HG03354 (cell line): ENCODE data around the gene ATP6V0A1.
"Not testable (repeated sequence)": the region's sequence is repeated elsewhere in the genome, so short reads cannot be mapped to it uniquely, and the experiment has no call there.

Source experiments
- ATAC-seq: cut with Tn5 transposase; IDR thresholded peaks from one replicate; pipeline ENCODE4 v1.9.1; 2021; ENCODE audit warnings: mild to moderate bottlenecking; ENCODE audit not compliant: unreplicated experiment, poor library complexity, severe bottlenecking

ATP6V0A1 gene

DNA sequence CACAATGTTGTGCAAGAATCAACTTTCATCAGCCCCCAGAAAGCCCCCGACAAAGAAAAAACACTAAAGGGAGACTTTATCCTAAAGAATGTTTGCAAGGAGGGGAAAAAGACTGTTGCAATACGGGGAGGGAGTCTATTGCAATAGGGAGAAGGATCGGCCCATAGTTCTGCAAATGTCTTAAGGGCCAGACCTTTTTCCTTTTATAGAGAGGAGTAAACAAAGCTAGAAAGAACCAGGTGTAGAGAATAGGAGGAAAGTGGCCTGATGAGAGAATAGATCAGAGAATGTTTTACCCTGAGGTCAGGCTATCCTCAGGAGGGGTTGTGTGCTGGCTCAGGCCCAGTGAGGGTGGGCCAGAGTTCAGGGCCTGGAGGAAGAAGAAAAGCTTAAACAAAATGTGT, 26.9 kb upstream of the ATP6V0A1 start:
- no peak for ATAC-seq

DNA sequence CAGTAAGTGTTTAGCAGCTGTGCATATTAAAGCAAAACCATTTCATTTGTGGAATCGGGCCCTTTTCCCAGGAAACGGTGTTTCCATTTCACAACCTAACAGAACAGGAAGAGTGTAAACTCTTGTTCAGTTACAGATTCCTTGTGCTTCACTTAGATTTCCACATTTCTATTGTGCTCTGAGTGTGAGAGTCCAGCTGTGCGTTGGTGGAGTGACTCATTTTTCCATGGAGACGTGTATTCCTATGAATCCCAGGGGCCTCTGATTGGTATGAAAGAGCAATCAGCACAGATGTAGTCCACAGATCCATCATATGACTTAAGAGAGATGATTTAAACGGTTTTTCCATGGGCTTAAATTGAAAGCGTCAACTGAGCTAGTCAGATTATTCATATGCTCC, 22.3 kb upstream of the ATP6V0A1 start:
- no peak for ATAC-seq

- ATAC-seq, result no peak
These were observed 19.8 kb upstream of the ATP6V0A1 start for GRCh38 chr17:42438600-42439567.

DNA sequence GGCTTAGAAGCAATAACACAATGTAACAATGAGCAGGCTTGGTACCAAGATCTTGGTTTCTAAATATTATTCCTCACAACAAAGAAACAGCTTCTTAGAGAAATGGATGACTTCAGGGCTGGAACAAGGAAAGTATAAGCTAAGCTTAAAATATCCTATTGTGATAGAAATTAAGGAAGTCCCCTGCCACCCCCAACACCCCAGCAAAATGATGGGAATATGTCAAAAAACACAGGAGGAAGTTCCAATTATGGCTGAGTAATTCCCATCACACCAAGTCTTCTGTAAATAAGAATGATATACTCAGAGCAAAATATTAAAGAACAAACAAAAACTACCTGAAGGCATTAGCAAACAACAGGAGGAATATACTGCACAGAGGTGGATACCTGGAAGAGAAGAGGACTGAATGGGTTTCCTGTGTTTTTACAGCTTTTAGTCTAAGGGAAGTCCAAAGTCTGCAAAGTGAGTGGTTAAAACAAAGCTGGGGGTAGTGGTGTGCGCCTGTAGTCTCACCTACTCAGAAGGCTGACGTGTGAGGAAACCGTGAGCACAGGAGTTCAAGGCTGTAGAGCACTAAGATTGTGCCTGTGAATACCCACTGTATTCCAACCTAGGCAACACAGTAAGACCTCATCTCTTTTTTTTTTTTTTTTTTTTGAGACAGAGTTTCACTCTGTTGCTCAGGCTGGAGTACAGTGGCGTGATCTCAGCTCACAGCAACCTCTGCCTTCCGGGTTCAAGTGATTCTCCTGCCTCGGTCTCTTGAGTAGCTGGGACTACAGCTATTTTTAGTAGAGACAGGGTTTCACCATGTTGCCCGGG, 17.1 kb upstream of the ATP6V0A1 start:
- ATAC-seq, result no peak

- ATAC-seq, result no peak
These were observed 16.5 kb upstream of the ATP6V0A1 start for GRCh38 chr17:42442196-42442565.

GRCh38 chr17:42449176-42449575, 9.5 kb upstream of the ATP6V0A1 start:
- ATAC-seq, result not testable (repeated sequence)

DNA sequence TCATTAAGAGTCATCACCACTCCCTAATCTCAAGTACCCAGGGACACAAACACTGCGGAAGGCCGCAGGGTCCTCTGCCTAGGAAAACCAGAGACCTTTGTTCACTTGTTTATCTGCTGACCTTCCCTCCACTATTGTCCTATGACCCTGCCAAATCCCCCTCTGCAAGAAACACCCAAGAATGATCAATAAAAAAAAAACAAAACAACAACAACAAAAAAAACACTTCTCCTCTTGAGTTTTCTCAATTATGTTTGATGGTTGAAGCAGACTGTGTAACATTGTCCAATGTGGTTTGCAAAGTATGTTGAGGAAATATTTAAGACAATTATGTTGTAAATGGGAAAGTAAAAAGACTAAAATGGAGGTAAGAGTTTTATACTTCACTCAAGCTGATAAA, 8.8 kb upstream of the ATP6V0A1 start:
- ATAC-seq, result not testable (repeated sequence)

- not testable (repeated sequence) for ATAC-seq
These were observed 7.4 kb upstream of the ATP6V0A1 start for GRCh38 chr17:42451270-42451669.

DNA sequence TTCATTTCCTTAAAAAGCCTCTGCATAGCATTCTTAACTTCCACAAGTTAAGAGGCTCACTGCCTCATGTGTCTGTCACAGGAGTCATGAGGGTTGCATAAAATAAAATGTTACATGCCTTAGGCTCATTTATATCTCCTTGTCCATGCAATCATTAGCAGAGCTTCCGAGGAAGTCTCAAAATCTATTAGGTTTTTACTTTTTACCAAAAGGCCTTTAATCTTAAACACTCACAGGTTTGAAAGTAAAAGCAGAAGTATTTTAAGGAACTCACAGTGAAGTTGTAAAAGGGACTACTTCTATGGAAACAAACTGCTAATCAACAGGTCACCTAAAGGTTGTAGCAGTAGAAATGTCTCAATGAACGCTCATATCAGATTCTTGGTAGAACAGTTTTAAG, 5.2 kb upstream of the ATP6V0A1 start:
- ATAC-seq, result no peak

DNA sequence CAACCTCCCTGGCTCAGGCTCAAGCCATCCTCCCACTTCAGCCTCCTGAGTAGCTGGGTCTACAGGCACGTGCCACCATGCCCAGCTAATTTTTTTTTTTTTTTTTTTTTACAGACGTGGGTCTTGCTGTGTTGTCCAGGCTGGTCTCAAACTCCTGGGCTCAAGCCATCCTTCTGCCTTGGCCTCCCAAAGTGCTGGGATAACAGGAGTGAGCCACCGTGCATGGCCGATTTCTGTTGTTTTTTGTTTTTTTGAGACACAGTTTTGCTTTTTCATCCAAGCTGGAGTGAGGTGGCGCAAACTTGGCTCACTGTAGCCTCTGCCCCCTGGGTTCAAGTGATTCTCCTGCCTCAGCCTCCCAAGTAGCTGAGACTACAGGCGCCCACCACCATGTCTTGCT, 3.7 kb upstream of the ATP6V0A1 start:
- not testable (repeated sequence) for ATAC-seq

DNA sequence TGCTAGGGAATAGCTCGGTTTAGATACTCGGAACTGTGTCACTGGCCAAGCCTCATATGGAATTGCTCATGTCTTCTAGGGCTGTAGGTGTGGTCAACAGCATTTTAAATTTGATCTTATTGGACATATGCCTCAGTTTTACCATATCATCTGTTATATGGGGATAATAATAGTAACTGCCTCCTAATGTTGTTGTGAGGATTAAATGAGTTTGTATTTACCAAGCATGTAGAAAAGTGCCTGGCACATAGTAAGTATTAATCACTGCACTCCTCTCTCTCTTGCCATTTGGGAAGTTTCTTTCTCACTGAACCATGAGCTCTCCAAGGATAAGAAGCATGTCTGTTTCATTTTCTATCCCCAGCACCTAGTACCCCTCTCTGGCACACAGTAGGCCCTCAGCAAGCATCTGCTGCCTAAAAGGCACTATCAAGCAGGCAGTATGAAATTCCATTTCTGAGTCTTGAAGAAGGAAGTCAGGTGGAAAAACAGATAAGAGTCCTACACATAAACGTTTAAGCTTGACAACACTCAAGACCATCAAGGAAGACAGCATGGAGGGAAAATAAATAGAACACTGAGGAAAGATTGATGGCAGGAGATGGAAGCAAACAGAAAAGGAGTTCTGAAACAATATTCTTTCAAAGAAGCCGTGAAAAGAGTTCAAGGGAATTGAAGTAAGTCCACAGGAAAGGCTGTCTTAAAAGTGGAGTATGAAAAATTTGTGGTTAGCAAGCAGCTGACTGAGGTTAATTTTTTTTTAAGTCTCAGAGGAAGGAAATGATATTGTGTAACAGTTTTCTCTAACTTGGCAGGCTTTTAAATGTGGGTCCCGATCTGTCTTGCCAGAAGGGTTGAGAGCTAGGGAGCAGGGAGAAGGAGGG, 2.2 kb upstream of the ATP6V0A1 start:
- ATAC-seq, result no peak

- no peak for ATAC-seq
These were observed 1.4 kb upstream of the ATP6V0A1 start for GRCh38 chr17:42457107-42457792.

DNA sequence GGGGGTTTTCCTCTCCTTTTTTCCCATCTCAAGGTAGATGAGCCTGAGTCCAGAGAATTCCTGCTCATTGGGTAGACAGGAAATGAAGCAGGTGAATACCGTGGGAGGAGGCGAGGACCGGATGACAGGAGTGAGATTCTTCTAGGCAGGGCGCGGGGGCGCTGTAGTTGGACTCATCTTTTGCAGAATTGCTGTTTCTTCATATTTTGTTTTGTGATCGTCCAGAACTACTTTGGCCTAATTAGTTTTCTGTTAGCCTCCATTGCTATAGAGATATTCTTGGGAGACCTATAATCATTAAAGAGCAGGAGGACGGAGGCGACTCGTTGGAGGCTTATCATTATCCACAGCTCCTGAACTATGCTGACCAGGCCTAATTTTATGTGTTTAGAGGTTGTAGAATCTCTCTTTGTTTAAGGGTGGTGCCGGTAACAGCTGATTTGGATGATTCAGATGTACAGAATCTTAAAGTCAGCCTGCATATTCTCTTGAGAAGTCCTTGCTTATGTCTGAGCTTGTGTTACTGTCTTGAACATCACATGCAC, 650 bp downstream of the ATP6V0A1 start:
- no peak for ATAC-seq

DNA sequence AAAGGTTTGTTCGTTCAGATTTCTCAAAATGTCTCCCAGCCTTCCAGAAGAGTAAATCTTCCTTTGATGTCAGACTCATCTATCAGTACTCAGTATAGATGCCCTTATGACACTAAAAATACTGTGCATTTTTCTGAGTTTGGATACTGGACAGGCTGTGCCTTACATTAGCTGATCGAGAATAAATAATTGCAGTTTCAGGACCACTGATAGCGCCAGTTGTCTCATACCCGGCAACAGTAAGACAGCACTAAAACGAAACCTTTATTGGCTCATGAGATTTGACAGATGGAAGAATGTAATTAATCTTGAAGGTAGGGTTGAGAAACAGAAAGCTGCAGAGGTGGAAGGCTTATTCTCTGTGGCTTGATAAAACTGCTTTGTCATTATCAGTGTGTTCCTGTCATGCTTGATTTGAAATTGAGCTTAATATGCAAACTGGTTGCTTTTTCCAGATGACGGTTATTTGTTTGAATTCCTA, 1.2 kb downstream of the ATP6V0A1 start:
- no peak for ATAC-seq

DNA sequence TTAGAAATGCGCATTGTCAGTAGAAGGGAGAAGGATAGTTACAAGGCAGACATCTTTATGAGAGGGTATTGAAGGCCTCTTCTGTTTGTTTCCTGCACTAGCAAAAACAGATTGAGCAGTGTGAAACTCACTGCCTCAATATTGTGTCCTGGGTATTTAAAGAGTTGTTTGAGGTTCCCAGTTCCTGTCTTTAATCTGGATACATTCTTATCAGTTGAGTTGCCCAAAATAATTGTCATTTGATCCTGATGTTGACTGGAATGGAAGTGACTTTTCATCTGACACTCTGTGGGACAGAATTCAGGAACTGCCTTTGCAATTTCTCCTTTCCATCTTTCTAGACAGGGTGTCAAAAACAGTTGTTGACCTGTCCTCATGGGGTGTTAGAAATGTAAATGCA, 1.7 kb downstream of the ATP6V0A1 start:
- no peak for ATAC-seq

- ATAC-seq, result no peak
These were observed 5.3 kb downstream of the ATP6V0A1 start for GRCh38 chr17:42463976-42464400.

DNA sequence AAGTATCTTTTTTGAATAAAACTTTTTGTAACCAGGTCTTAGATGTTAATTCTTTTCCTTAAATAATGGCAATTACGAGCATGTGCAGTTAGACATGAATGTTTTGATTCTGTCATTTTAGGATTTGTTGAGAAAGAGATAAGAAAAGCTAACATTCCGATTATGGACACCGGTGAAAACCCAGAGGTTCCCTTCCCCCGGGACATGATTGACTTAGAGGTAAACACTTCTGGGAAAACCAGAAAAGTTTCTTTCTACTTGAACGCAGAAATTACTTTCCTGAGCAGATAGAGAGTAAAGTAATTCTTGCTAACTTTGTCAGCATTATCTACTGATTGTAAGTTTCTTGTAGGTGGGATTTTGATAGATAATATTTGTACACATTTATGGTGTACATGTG, 9.2 kb downstream of the ATP6V0A1 start:
- no peak for ATAC-seq

DNA sequence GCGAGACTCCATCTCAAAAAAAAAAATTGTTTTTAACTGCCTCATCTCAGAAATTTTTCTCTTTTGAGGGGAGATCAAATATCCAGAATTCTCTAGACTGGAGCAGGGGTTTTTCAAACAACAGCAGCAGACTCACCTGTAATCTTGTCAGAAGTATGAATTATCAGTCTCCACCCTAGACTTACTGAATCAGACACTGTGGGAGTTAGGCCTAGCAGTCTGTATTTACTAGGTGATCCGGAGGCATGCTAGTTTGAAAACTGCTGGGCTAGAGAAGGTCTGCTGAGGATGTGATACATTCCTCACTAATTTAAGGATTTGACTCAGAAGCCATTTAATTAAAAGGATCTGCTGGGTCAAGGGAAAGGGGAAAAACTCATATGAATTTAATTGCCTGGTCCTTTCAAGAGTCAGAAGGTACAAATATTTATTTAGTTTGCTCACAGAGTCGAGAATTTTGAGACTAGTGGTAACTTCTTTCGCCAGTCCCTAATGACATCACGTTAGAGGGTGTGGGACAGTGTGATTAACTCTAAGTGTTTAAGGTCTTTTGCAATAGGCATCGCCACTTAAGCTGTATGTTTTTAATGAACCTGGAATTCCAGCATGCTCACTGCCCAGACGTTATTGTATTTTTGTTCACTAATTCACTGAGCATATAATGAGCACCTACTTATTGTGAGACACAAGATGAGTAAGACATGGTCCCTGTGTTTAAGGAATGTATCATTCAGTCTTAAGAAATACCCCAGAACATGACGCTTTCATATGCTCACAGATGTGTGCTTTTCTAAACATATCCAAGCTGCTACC, 14.2 kb downstream of the ATP6V0A1 start:
- no peak for ATAC-seq
